K562 (cell line): Measurements from ENCODE around the gene ARHGAP22. TPM values are rescaled to one million over a fixed set of nuclear protein-coding genes. Genes with fewer than 3 reads are reported as not detected.
A peak's percentile ranks its signal among the peaks of the same experiment; 100 is the strongest.

Experiments
- ATAC-seq: fragments of 200-7000 bp; cut with Tn5 transposase; 3 replicates; pipeline ENCODE4 v1.9.1; 2020; ENCODE audit warnings: moderate library complexity
- BruUV-seq: library from RNA; stranded (reverse); fragments of 400-500 nt; replicated peaks from 2 replicates; lab custom pipeline; 2021; lab: Mats Ljungman, UMichigan
- CTCF ChIA-PET: fragments of 300-600 bp; formaldehyde crosslinking; extraction: SDS; loops from one replicate; lab custom pipeline; 2021; ENCODE audit warnings: low intra/inter-chr PET ratio; lab: Yijun Ruan, JAX
- POLR2A ChIA-PET: fragments of 300-600, 350-650 bp; sonication (Branson Sonifier 250); formaldehyde crosslinking; extraction: SDS; loops from one replicate; lab custom pipeline; 2021; ENCODE audit warnings: antibody characterized with exemption, inconsistent platforms; lab: Yijun Ruan, JAX
- DNase-seq, 4 experiments: peaks; one replicate each; pipeline versions ENCODE4 v3.0.0 to v3.0.0-alpha.2; 2011 to 2018; ENCODE audit warnings: low spot score in 3 of 4, mixed read lengths in 3 of 4; ENCODE audit errors: extremely low read depth in 1 of 4
- FAIRE-seq: peaks from 2 replicates; lab custom pipeline; 2011; peaks lifted over from hg19 to GRCh38; lab: Jason Lieb, UNC
- H2AFZ ChIP-seq: 2 replicates; pipeline ENCODE4 v1.6.0; 2011; ENCODE audit warnings: low read depth, low read length, control low read depth, inconsistent platforms
- H3K27ac ChIP-seq: fragments of 200-600 bp; 3 replicates; pipeline ENCODE4 v1.8.0; 2011; ENCODE audit warnings: low read depth, mild to moderate bottlenecking, control low read depth, inconsistent platforms, low read length, moderate library complexity, mixed read lengths; ENCODE audit errors: extremely low read depth
- H3K27me3 ChIP-seq, 2 experiments: fragments of 300-600 bp in 1 of 2; 2 replicates in 1 of 2; 3 replicates in 1 of 2; pipeline versions ENCODE4 v1.6.0 to v1.8.0; 2011; ENCODE audit warnings: inconsistent platforms in 2 of 2, low read length in 2 of 2, mild to moderate bottlenecking in 1 of 2, mixed read lengths in 1 of 2, moderate library complexity in 1 of 2; ENCODE audit not compliant: control insufficient read depth in 2 of 2, insufficient read depth in 2 of 2
- H3K36me3 ChIP-seq: fragments of 300-600 bp; 3 replicates; pipeline ENCODE4 v1.8.0; 2011; ENCODE audit warnings: mild to moderate bottlenecking, low read length, inconsistent platforms; ENCODE audit not compliant: control insufficient read depth, insufficient read depth
- H3K4me1 ChIP-seq, 2 experiments: fragments of 200-600 bp in 1 of 2; replicated peaks in 1 of 2; 2 replicates in 1 of 2; 3 replicates in 1 of 2; pipeline versions ENCODE4 v1.5.1 to v1.8.0; 2011; ENCODE audit warnings: inconsistent platforms in 2 of 2, low read length in 2 of 2, mild to moderate bottlenecking in 1 of 2, mixed read lengths in 1 of 2, moderate library complexity in 1 of 2; ENCODE audit not compliant: control insufficient read depth in 2 of 2, insufficient read depth in 2 of 2
- H3K4me2 ChIP-seq: 2 replicates; pipeline ENCODE4 v1.6.1; 2011; ENCODE audit warnings: low read length, control low read depth, inconsistent platforms, mixed read lengths; ENCODE audit not compliant: insufficient read depth
- H3K4me3 ChIP-seq: fragments of 200-600 bp; sonication (generic), shearing (Covaris generic); 2 replicates; pipeline ENCODE4 v1.5.1; 2016; ENCODE audit warnings: control low read depth, inconsistent platforms
- H3K79me2 ChIP-seq: fragments of 200-600 bp; 3 replicates; pipeline ENCODE4 v1.8.0; 2011; ENCODE audit warnings: low read length, inconsistent platforms; ENCODE audit not compliant: control insufficient read depth, insufficient read depth
- H3K9ac ChIP-seq, 2 experiments: 2 replicates each; pipeline versions ENCODE4 v1.6.0 to v1.6.1; 2011; ENCODE audit warnings: low read depth in 2 of 2, low read length in 2 of 2, control low read depth in 1 of 2, inconsistent platforms in 1 of 2, mild to moderate bottlenecking in 1 of 2, mixed read lengths in 1 of 2; ENCODE audit not compliant: insufficient read depth in 1 of 2
- H3K9me1 ChIP-seq: one replicate; pipeline ENCODE4 v1.6.0; 2011; ENCODE audit warnings: inconsistent platforms, mild to moderate bottlenecking, low read length, moderate library complexity; ENCODE audit not compliant: control insufficient read depth, insufficient read depth
- H3K9me3 ChIP-seq: replicated peaks from 2 replicates; pipeline ENCODE4 v1.5.1; 2011; ENCODE audit warnings: low read depth, low read length, inconsistent platforms; ENCODE audit not compliant: control insufficient read depth, insufficient read depth
- H4K20me1 ChIP-seq: replicated peaks from 2 replicates; pipeline ENCODE4 v1.6.1; 2011; ENCODE audit warnings: low read length, inconsistent platforms, mixed read lengths; ENCODE audit not compliant: control insufficient read depth, insufficient read depth
- NR2C1 ChIP-seq, 2 experiments: fragments of 450-650 bp; IDR thresholded peaks; 2 replicates each; pipeline ENCODE4 v1.6.1; 2017; ENCODE audit warnings: mild to moderate bottlenecking in 2 of 2, antibody characterized with exemption in 1 of 2, inconsistent platforms in 1 of 2, missing compliant biosample characterization in 1 of 2, missing genetic modification characterization in 1 of 2
- TCF7 ChIP-seq: sonication (generic); IDR thresholded peaks from 2 replicates; pipeline ENCODE4 v1.6.1; 2016; ENCODE audit warnings: antibody characterized with exemption, borderline replicate concordance
- ZNF589 ChIP-seq: fragments of 200-800 bp; sonication (Bioruptor generic); IDR thresholded peaks from 2 replicates; pipeline ENCODE4 v1.6.1; 2016; ENCODE audit warnings: low read depth, missing genetic modification characterization, missing compliant biosample characterization
- WGBS: fragments of 100-300 bp; shearing (Covaris generic); methylation state at CpG from one replicate; pipeline ENCODE4 v1.1.6; 2016; ENCODE audit warnings: low coverage, mixed read lengths; ENCODE audit not compliant: insufficient coverage; ENCODE audit errors: missing lambda C conversion rate; 5-methylcytosine and 5-hydroxymethylcytosine counted together
- in situ Hi-C: fragments of 300-500 bp; cut with MboI; formaldehyde crosslinking; loops from 4 replicates; pipeline ENCODE4 v1.15.0; 2018; ENCODE audit warnings: inconsistent platforms, mixed read lengths
- intact Hi-C: fragments of 100-400 bp; cut with micrococcal nuclease; formaldehyde crosslinking; loops from 2 replicates; pipeline ENCODE4 v1.14.2; 2022
- polyA plus RNA-seq, 8 experiments: library from polyadenylated mRNA; depleted of rRNA in 4 of 8; stranded (reverse) in 5 of 8; unstranded in 3 of 8; fragments of >200 nt; fragmentation: Nextera tagmentation in 2 of 8; fragmentation: Illumina TruSeq in 1 of 8; extraction: Ambion mirVana in 2 of 8; extraction: Trizol in 1 of 8; gene quantifications; 2 replicates each; pipeline versions ENCODE4 v1.2.1 to v1.2.3, GENCODE V29; 2011 to 2014; ENCODE audit warnings: inconsistent platforms in 1 of 8, missing spikeins in 1 of 8
- total RNA-seq, 7 experiments: library from RNA; depleted of rRNA in 6 of 7; stranded (reverse); fragments of >200 nt in 6 of 7; fragmentation: Illumina TruSeq in 2 of 7; extraction: Trizol in 2 of 7; gene quantifications; 2 replicates each; pipeline versions ENCODE4 v1.2.1 to v1.2.3, GENCODE V29; 2011 to 2021; ENCODE audit warnings: low replicate concordance in 1 of 7
- TF ChIP-seq, protein P1 (sequence below): sonication (generic); formaldehyde crosslinking; IDR thresholded peaks from 2 replicates; pipeline ENCODE4 v1.8.0; 2022; ENCODE audit warnings: mild to moderate bottlenecking, missing genetic modification reagents, borderline replicate concordance

ARHGAP22 gene
- total and polyA plus RNA-seq, 9 of the 15 experiments (the other 6 are each of a cell fraction or from before 2014, with no cell fraction given), result 1.3 to 28.1 (median 12.7) TPM

DNA sequence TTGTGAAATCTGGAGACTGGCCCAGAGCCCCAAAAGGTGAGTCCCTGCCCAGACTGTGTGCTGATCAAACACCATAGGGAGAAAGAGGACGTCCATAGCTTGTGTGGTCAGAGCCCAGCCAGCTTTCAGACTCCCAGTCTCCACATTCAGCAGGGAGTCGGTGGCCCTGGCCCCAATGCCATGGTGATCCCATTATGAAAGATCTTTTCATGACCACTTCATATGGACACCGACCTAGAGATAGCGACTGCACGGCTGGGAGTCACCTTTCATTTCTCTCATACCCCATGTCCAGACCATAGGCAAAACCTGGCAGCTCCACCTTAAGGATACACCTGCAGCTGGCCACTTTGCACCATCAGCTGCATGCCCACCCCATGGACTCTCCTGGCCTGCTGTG is 126.4 kb downstream of the ARHGAP22 start:
- no peaks in the 10 kb centered on the region for H3K27me3 ChIP-seq
- POLR2A ChIA-PET, result interaction anchor here (0.8 to 1.1 kb wide), 2 partner anchors 9 to 10 kb away, joined by 3 read pairs; no protein-coding TSS in a partner anchor
- CTCF ChIA-PET, result no interaction called here
- ATAC-seq (no peak; the same call in 2 of the 3 replicates), DNase-seq (no peak), FAIRE-seq (no peak)
- H3K9ac ChIP-seq, result peak overlapping the region in 1 of 2 experiments; percentile 78; a peak in 1 of 4 replicates
- H3K9me1 ChIP-seq, result no peaks in the 10 kb centered on the region
- peaks cover 21% of the 10 kb centered on the region; the same call in 2 of the 3 replicates for H3K36me3 ChIP-seq
- peak overlapping the region; percentile 40; the same call in 2 of the 3 replicates for H3K27ac ChIP-seq
- H4K20me1 ChIP-seq, result no peaks in the 10 kb centered on the region
- H3K4me1 ChIP-seq, result peaks cover 65 to 96% of the 10 kb centered on the region in 2 experiments
- peaks cover 68% of the 10 kb centered on the region for H3K79me2 ChIP-seq
- no peak overlapping the region for H3K4me3 ChIP-seq
- WGBS, result 65% methylated on average over 5 of the region's 5 CpGs
- 0 out of 2 replicates have a peak overlapping the region, but pooled peaks have one; percentile 20 for H2AFZ ChIP-seq
- TF ChIP-seq, protein P1, sequence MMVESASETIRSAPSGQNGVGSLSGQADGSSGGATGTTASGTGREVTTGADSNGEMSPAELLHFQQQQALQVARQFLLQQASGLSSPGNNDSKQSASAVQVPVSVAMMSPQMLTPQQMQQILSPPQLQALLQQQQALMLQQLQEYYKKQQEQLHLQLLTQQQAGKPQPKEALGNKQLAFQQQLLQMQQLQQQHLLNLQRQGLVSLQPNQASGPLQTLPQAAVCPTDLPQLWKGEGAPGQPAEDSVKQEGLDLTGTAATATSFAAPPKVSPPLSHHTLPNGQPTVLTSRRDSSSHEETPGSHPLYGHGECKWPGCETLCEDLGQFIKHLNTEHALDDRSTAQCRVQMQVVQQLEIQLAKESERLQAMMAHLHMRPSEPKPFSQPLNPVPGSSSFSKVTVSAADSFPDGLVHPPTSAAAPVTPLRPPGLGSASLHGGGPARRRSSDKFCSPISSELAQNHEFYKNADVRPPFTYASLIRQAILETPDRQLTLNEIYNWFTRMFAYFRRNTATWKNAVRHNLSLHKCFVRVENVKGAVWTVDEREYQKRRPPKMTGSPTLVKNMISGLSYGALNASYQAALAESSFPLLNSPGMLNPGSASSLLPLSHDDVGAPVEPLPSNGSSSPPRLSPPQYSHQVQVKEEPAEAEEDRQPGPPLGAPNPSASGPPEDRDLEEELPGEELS (CRISPR knock-in tag), result no peak
- TF ChIP-seq TCF7 (0 out of 2 replicates have a peak, but pooled peaks have one; percentile 37), ZNF589 (0 out of 2 replicates have a peak, but pooled peaks have one; percentile 24), NR2C1 (IDR thresholded peaks at IDR 0.05) (no peak), NR2C1 (tag; IDR thresholded peaks at IDR 0.05) (peak; percentile 28; the same call in 1 of the 2 replicates)
- no peak overlapping the region for H3K4me2 ChIP-seq
- H3K9me3 ChIP-seq, result no peaks in the 10 kb centered on the region
- in situ Hi-C loops, result no loop called here
- intact Hi-C loops, result no loop called here
- BruUV-seq, result no TSS peak
